Activated naive CD8-positive, alpha-beta T cell treated with anti-CD3 and anti-CD28 coated beads, Interleukin-2, amount 50 U/mL, for 24 hours (primary cell): ENCODE data around the gene SYNE4.

Experiments used
- ATAC-seq: fragments of 150-1000 bp; cut with Tn5 transposase; one replicate; pipeline ENCODE4 v1.10.0; 2021
- DNase-seq: peaks from one replicate; pipeline ENCODE4 v3.0.0; 2021
- H3K27ac Mint-ChIP-seq: one replicate; pipeline ENCODE4 v1.8.0; 2021; ENCODE audit warnings: mild to moderate bottlenecking, mixed read lengths
- H3K27me3 Mint-ChIP-seq: one replicate; pipeline ENCODE4 v1.8.0; 2021; ENCODE audit warnings: mixed read lengths
- H3K36me3 Mint-ChIP-seq: one replicate; pipeline ENCODE4 v1.8.0; 2021; ENCODE audit warnings: low read depth, mixed read lengths
- H3K4me1 Mint-ChIP-seq: one replicate; pipeline ENCODE4 v1.8.0; 2021; ENCODE audit warnings: mixed read lengths
- H3K4me3 Mint-ChIP-seq: one replicate; pipeline ENCODE4 v1.8.0; 2021; ENCODE audit warnings: mild to moderate bottlenecking, moderate library complexity, mixed read lengths
- H3K9me3 Mint-ChIP-seq: one replicate; pipeline ENCODE4 v1.8.0; 2021; ENCODE audit warnings: mixed read lengths

SYNE4 gene

GRCh38 chr19:36031308-36031707 is 22.7 kb upstream of the SYNE4 start:
- H3K27me3 Mint-ChIP-seq = no peaks in the 10 kb centered on the region
- DNase-seq = no peak
- H3K4me3 Mint-ChIP-seq = no peak overlapping the region
- no peaks in the 10 kb centered on the region for H3K9me3 Mint-ChIP-seq
- H3K36me3 Mint-ChIP-seq = peaks cover 22% of the 10 kb centered on the region
- H3K27ac Mint-ChIP-seq = no peak overlapping the region
- ATAC-seq = no peak
- peaks cover 14% of the 10 kb centered on the region for H3K4me1 Mint-ChIP-seq

GRCh38 chr19:36030264-36031148 is 21.9 kb upstream of the SYNE4 start:
- H3K9me3 Mint-ChIP-seq = no peaks in the 10 kb centered on the region
- no peak for DNase-seq
- H3K4me1 Mint-ChIP-seq = peaks cover 8% of the 10 kb centered on the region
- no peaks in the 10 kb centered on the region for H3K27me3 Mint-ChIP-seq
- ATAC-seq = no peak
- no peak overlapping the region for H3K4me3 Mint-ChIP-seq
- H3K27ac Mint-ChIP-seq = no peak overlapping the region
- H3K36me3 Mint-ChIP-seq = peaks cover 22% of the 10 kb centered on the region

- H3K36me3 Mint-ChIP-seq = peaks cover 20% of the 10 kb centered on the region
- no peaks in the 10 kb centered on the region for H3K9me3 Mint-ChIP-seq
- peaks cover 5% of the 10 kb centered on the region for H3K4me1 Mint-ChIP-seq
- no peak overlapping the region for H3K4me3 Mint-ChIP-seq
- DNase-seq (no peak), ATAC-seq (no peak)
- no peak overlapping the region for H3K27ac Mint-ChIP-seq
- no peaks in the 10 kb centered on the region for H3K27me3 Mint-ChIP-seq
Observed at GRCh38 chr19:36028313-36029041, 19.9 kb upstream of the SYNE4 start.

- Mint-ChIP-seq H3K9me3 (no peaks in the 10 kb centered on the region), H3K27ac (no peak overlapping the region), H3K36me3 (peaks cover 25% of the 10 kb centered on the region), H3K4me3 (no peak overlapping the region), H3K4me1 (peaks cover 3% of the 10 kb centered on the region), H3K27me3 (no peaks in the 10 kb centered on the region)
- no peak for DNase-seq
- ATAC-seq = no peak
Observed at GRCh38 chr19:36027696-36028095, 19.1 kb upstream of the SYNE4 start.

GRCh38 chr19:36026091-36026876 is 17.7 kb upstream of the SYNE4 start:
- Mint-ChIP-seq H3K27ac (no peak overlapping the region), H3K9me3 (no peaks in the 10 kb centered on the region), H3K4me1 (no peaks in the 10 kb centered on the region), H3K4me3 (no peak overlapping the region), H3K27me3 (no peaks in the 10 kb centered on the region), H3K36me3 (peaks cover 25% of the 10 kb centered on the region)
- DNase-seq = no peak
- ATAC-seq = no peak

- H3K36me3 Mint-ChIP-seq = peaks cover 27% of the 10 kb centered on the region
- no peak overlapping the region for H3K4me3 Mint-ChIP-seq
- DNase-seq (no peak), ATAC-seq (no peak)
- no peaks in the 10 kb centered on the region for H3K4me1 Mint-ChIP-seq
- H3K27me3 Mint-ChIP-seq = no peaks in the 10 kb centered on the region
- H3K27ac Mint-ChIP-seq = no peak overlapping the region
- no peaks in the 10 kb centered on the region for H3K9me3 Mint-ChIP-seq
Observed at GRCh38 chr19:36025541-36025940, 16.9 kb upstream of the SYNE4 start.

GRCh38 chr19:36023432-36023831 is 14.8 kb upstream of the SYNE4 start:
- no peak overlapping the region for H3K27ac Mint-ChIP-seq
- no peak for DNase-seq
- H3K36me3 Mint-ChIP-seq = peaks cover 18% of the 10 kb centered on the region
- H3K4me1 Mint-ChIP-seq = no peaks in the 10 kb centered on the region
- ATAC-seq = no peak
- H3K9me3 Mint-ChIP-seq = no peaks in the 10 kb centered on the region
- no peaks in the 10 kb centered on the region for H3K27me3 Mint-ChIP-seq
- no peak overlapping the region for H3K4me3 Mint-ChIP-seq

- no peak overlapping the region for H3K27ac Mint-ChIP-seq
Observed at GRCh38 chr19:36019061-36019670, 10.6 kb upstream of the SYNE4 start.

GRCh38 chr19:36014012-36014924 is 5.7 kb upstream of the SYNE4 start, which contains the start of gene ALKBH6:
ALKBH6 (minus strand) TSS chr19:36014213; CDS start chr19:36013397, 816 bp downstream.
- Mint-ChIP-seq H3K27ac (peak within 1 kb of the TSS; percentile 92), H3K4me3 (peak within 1 kb of the TSS; percentile 98), H3K36me3 (peaks cover 10% of the 10 kb centered on the region), H3K4me1 (peaks cover 28% of the 10 kb centered on the region), H3K9me3 (no peaks in the 10 kb centered on the region), H3K27me3 (no peaks in the 10 kb centered on the region)
- ATAC-seq (peak; percentile 98), DNase-seq (peak; percentile 100)

More at GRCh38 chr19:36019061-36019670, 10.6 kb upstream of the SYNE4 start:
- Mint-ChIP-seq H3K27me3 (no peaks in the 10 kb centered on the region), H3K4me1 (peaks cover 17% of the 10 kb centered on the region), H3K9me3 (no peaks in the 10 kb centered on the region), H3K36me3 (peaks cover 21% of the 10 kb centered on the region), H3K4me3 (no peak overlapping the region)
- ATAC-seq = no peak
- DNase-seq = no peak

- Mint-ChIP-seq H3K27me3 (no peaks in the 10 kb centered on the region), H3K9me3 (no peaks in the 10 kb centered on the region), H3K36me3 (peaks cover 10% of the 10 kb centered on the region), H3K27ac (peak overlapping the region; percentile 92), H3K4me1 (peaks cover 33% of the 10 kb centered on the region), H3K4me3 (peak overlapping the region; percentile 98)
- ATAC-seq (no peak), DNase-seq (no peak)
Observed at GRCh38 chr19:36013280-36014011, 4.8 kb upstream of the SYNE4 start.

GRCh38 chr19:36010402-36010801 is 1.8 kb upstream of the SYNE4 start:
- DNase-seq = no peak
- Mint-ChIP-seq H3K36me3 (peaks cover 7% of the 10 kb centered on the region), H3K27ac (no peak overlapping the region), H3K9me3 (no peaks in the 10 kb centered on the region), H3K27me3 (no peaks in the 10 kb centered on the region), H3K4me3 (no peak overlapping the region), H3K4me1 (peaks cover 28% of the 10 kb centered on the region)
- no peak for ATAC-seq

GRCh38 chr19:36009633-36010379 is 1.2 kb upstream of the SYNE4 start:
- no peak overlapping the region for H3K27ac Mint-ChIP-seq

More at GRCh38 chr19:36009633-36010379, 1.2 kb upstream of the SYNE4 start:
- ATAC-seq (no peak), DNase-seq (no peak)
- Mint-ChIP-seq H3K36me3 (peaks cover 7% of the 10 kb centered on the region), H3K4me1 (peaks cover 22% of the 10 kb centered on the region), H3K27me3 (no peaks in the 10 kb centered on the region), H3K4me3 (peak overlapping the region; percentile 26), H3K9me3 (no peaks in the 10 kb centered on the region)
